ENCODE results near the gene ADAMTS12. TPM values are rescaled to one million over a fixed set of nuclear protein-coding genes. Genes with fewer than 3 reads are reported as not detected.

ADAMTS12 gene
- total RNA-seq, 1 experiment from 2014 or later: 0.05 TPM

GRCh38 chr5:33657804-33658440, 233.9 kb downstream of the ADAMTS12 start:
- CTCF ChIA-PET: no interaction called here
- RAD21 ChIA-PET (ENCODE audit: low non-redundant PET in 1 of 2, low total read pairs in 2 of 2, uncharacterized antibody in 2 of 2, unreplicated experiment in 2 of 2): no interaction called here
- H3K9ac ChIP-seq (ENCODE audit: low read length): no peak overlapping the region
- DNase-seq (ENCODE audit: low read depth, low spot score) (no peak), ATAC-seq (no peak)
- no peaks in the 10 kb centered on the region for H3K36me3 ChIP-seq (ENCODE audit: control insufficient read depth in 1 of 2, insufficient read depth in 2 of 2, low read length in 2 of 2)
- H3K9me2 ChIP-seq (ENCODE audit: insufficient read depth): no peaks in the 10 kb centered on the region
- POLR2A ChIA-PET: no interaction called here
- H3K4me2 ChIP-seq (ENCODE audit: low read length): no peak overlapping the region
- no peak overlapping the region for H2AFZ ChIP-seq (ENCODE audit: low read depth, low read length, poor library complexity, severe bottlenecking)
- TF ChIP-seq CTCF (IDR thresholded peaks at IDR 0.05 in 2 of 3, conservative IDR thresholded peaks at IDR 0.05 in 1 of 3; ENCODE audit: borderline replicate concordance in 1 of 3, insufficient read depth in 1 of 3, low read depth in 2 of 3, low read length in 2 of 3): no peak
- TF ChIP-seq ZBTB33 (IDR thresholded peaks at IDR 0.05; ENCODE audit: extremely low read depth, insufficient replicate concordance, low read length): no peak
- no peak for TF ChIP-seq REST (IDR thresholded peaks at IDR 0.05; ENCODE audit: low read depth)
- no peak for TF ChIP-seq EZH2 (IDR thresholded peaks at IDR 0.05)
- no peak for TF ChIP-seq ZNF274 (IDR thresholded peaks at IDR 0.05; ENCODE audit: low read depth, low read length)
- no peak for TF ChIP-seq FOSL1 (IDR thresholded peaks at IDR 0.05; ENCODE audit: low read depth)
- TF ChIP-seq CEBPB (IDR thresholded peaks at IDR 0.05; ENCODE audit: low read depth): no peak
- TF ChIP-seq YY1 (IDR thresholded peaks at IDR 0.05; ENCODE audit: extremely low read depth, insufficient replicate concordance, low read depth, low read length): no peak
- TF ChIP-seq SIN3A (IDR thresholded peaks at IDR 0.05; ENCODE audit: low read depth): no peak
- TF ChIP-seq SRF (IDR thresholded peaks at IDR 0.05; ENCODE audit: low read depth): no peak
- TF ChIP-seq SP1 (IDR thresholded peaks at IDR 0.05; ENCODE audit: low read depth): no peak
- TF ChIP-seq POLR2A (IDR thresholded peaks at IDR 0.05; ENCODE audit: borderline replicate concordance, extremely low read depth, insufficient read depth, insufficient read length): no peak
- no peak for TF ChIP-seq EGR1 (IDR thresholded peaks at IDR 0.05; ENCODE audit: low read depth)
- no peaks in the 10 kb centered on the region for H3K4me1 ChIP-seq (ENCODE audit: control insufficient read depth in 1 of 2, insufficient read depth in 2 of 2, low read length in 2 of 2)
- peaks cover 44% of the 10 kb centered on the region for H3K27me3 ChIP-seq (ENCODE audit: insufficient read depth, low read length)
- H3K4me3 ChIP-seq (replicated peaks in 1 of 2; ENCODE audit: low read depth in 1 of 2, low read length in 2 of 2): no peak overlapping the region
- H3K27ac ChIP-seq (ENCODE audit: low read depth, low read length): no peak overlapping the region
- H3K79me2 ChIP-seq (ENCODE audit: insufficient read depth, low read length): no peaks in the 10 kb centered on the region
- no peaks in the 10 kb centered on the region for H3K9me3 ChIP-seq (ENCODE audit: control insufficient read depth in 1 of 2, insufficient read depth in 1 of 2, low read depth in 1 of 2, low read length in 2 of 2)
- no peaks in the 10 kb centered on the region for H4K20me1 ChIP-seq (ENCODE audit: insufficient read depth)
- no TSS peak for BruUV-seq (replicated peaks)
- intact Hi-C loops (cut with micrococcal nuclease): no loop called here

Data from HCT116 (cell line).